Muscle of back (tissue), 11 donors: ENCODE measurements around the gene FBXO17. TPM values are rescaled to one million over a fixed set of nuclear protein-coding genes. Genes with fewer than 3 reads are reported as not detected.
"Not testable (repeated sequence)": the region's sequence is repeated elsewhere in the genome, so short reads cannot be mapped to it uniquely, and the experiment has no call there.

Source experiments
- DNase-seq, 3 donors: peaks; one replicate each; pipeline versions ENCODE4 v3.0.0 to v3.0.0-alpha.2; 2013
- polyA plus RNA-seq, 10 donors: library from polyadenylated mRNA; unstranded; fragments of 120-200 nt; gene quantifications; one replicate each; pipeline ENCODE4 v1.2.1, GENCODE V29; 2013; ENCODE audit not compliant: insufficient read length in 10 of 10

FBXO17 gene
- polyA plus RNA-seq, 10 donors: 20.9 to 32.8 (median 24.7) TPM

DNA sequence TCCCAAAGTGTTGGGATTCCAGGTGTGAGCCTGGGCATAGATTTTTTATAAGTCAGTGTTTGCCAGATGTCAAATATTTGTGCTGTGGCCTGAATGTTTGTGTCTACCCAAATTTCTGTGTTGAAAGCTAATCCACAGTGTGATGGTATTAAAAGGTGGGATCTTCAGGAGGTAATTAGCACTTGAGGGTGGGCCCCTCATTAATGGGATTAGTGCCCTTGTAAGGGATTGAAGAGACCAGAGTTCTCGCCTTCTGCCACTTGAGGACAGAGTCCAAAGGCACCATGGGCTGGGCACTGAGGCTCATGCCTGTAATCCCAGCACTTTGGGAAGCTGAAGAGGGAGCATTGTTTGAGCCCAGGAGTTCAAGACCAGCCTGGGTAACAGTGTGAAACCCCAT, 9.7 kb upstream of the FBXO17 start:
- DNase-seq: no peak

DNA sequence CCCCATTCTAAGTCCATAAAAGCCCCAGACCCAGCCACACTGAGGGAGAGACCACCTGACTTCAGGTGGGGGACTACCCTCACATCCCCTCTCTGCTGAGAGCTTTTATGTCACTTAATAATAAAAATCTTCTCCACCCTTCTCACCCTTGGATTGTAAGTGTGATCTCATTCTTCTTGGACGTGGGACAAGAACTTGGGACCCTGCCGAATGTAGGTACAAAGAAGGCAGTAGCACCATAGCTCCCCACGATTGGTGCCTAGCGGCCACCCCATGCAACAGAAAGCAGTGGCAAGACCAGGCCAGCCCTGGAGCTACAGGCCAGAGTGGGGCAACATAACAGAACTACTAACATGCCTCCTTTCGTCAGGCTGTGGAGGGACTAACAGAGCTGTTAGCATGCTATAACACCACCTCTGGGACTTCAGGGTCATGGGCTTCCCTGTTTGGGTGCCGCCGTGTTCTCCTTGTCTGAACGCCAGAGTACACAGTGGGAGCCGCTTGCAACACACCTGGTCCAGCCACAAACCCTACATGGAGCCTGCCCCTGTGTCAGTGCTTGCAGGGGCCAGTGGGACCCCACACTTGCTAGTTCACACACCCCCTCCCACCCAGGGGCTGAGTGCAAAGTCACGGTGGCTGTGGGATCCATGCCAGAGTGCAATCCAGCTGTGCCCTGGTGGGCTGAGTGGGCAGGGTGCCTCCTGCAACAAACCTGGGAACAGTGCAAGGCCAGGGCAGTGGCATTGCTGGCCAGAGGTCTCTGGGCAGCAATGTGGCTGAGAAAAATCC, 5.2 kb upstream of the FBXO17 start:
- no peak for DNase-seq

GRCh38 chr19:38979812-38980211, 4.3 kb upstream of the FBXO17 start:
- no peak for DNase-seq

DNA sequence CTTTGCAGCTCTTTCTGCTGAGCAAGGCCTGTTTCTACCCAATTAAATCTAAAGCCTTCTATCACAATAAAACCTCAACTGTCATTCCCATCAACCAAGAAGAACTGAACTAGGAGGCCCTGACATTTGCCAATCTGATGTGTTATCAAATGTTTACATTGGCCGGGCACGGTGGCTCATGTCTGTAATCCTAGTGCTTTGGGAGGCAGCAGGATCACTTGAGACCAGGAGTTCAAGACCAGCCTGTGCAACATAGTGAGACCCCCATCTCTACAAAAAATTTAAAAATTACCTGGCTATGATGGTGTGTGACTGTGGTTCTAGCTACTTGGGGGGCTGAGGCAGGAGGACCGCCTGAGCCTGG, 2.8 kb upstream of the FBXO17 start:
- no peak for DNase-seq

- DNase-seq: peak in 1 of 3 donors; percentile 16
Observed at GRCh38 chr19:38977445-38978325, 2.1 kb upstream of the FBXO17 start.

GRCh38 chr19:38975861-38976271, 324 bp upstream of the FBXO17 start:
- DNase-seq: peak in 2 of 3 donors; percentile 61 to 89

DNA sequence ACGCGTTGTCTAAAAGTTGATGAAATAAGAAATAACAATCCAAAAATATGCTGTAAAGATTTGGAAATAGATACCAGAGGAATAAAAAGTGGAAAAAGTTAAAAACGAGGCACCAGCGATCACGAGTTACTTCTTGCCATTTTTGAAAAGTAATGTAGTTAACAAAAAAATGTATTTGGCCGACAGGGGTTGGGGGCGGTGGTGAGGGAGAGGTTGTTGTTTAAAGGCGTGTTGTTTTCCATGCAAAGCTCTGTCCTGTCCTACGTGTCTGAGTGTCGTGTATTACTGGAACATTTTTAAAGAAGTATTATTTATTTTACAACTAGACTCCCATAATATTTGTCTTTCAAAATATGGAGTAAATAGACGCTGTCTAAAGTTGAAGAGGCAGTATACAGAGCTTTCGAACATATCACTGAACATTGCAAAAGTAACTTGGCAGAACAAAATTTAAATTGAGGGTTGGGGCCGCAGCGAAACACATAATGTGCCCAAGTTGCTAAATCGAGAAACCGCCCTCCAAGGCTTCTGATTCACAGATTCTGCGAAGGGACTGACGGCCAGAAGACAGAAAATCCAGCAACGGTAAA, 823 bp downstream of the FBXO17 start:
- DNase-seq: peak; percentile 43 to 80 (median 52)

DNA sequence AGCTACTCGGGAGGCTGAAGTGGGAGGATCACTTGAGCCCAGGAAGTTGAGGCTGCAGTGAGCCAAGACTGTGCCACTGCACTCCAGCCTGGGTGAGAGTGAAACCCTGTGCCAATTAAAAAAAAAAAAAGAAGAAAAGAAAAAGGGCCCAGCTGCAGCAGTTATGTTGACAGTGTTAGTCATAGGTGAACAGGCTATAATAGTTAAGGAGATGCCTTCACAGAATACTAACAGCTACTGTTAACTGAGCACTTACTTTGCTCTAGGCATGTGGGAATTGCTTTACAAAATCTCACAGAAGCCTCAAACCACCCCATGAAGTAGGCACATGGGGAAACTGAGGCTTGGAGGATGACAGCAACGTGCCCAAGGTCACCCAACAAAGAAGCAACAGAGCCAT, 3.9 kb downstream of the FBXO17 start:
- no peak for DNase-seq

DNA sequence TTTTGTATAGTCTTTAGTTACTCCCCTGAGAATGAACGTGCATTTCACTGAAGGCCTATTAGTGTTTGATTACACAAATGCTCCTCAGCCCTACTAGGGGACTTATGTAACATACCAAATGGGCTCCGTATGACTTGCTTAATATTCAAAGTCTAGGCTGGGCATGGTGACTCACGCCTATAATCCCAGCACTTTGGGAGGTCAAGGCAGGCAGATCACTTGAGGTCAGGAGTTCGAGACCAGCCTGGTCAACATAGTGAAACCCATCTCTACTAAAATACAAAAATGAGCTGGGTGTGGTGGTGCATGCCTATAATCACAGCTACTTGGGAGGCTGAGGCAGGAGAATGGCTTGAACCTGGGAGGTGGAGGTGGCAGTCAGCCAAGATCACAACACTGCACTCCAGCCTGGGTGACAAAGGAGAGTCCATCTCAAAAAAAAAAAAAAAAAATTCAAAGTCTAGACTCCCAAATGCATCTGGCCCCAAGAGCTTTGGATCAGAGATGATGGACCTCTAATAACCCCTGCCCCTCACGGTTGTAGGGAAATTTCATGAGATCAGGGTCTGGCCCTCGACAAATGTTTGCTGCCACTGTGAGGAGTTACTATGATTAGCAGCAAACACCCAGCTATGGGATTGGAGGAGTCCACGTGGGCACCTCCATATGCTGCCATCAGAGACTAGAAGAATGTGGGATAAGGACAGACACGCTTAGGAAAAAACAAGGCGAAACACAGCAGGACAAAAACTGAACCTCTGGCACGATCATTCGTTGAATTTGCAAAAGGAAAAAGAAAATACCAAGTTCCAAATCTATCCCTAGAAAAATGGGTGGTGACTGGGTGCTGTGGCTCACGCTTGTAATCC, 4.6 kb downstream of the FBXO17 start:
- no peak for DNase-seq

DNA sequence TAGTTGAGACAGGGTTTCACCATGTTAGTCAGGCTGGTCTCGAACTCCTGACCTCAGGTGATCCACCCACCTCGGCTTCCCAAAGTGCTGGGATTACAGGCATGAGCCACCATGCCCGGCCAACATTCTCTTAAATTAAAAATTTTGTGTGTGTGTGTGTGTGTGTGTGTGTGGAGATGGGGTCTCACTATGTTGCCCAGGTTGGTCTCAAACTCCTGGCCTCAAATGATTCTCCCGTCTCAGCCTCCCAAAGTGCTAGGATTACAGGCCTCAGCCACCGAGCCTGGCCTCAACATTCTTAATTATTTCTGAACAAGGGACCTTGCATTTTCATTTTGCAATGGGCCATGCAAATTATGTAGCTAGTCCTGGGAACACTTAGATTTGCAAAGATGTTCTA, 9.4 kb downstream of the FBXO17 start:
- not testable (repeated sequence) for DNase-seq

DNA sequence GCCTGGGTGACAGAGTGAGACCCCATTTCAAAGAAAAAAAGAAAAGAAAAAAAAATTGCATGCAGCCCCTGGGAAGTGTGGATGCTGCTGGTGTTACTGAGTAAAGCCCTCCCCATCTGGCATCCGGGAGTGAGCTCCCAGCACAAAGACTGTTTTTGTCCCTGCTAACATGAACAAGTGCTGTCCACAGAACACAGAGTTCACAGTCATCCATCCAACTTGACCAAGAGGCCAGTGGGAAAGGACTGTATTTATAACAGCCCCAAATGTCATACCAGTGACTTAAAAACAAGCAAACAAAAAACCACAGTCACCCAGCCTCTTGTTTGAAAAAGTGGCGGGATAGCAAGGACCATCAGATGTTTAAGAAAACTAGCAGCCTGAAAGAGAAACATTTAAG, 10.8 kb downstream of the FBXO17 start:
- no peak for DNase-seq

- no peak for DNase-seq
Observed at GRCh38 chr19:38959618-38960017, 15.9 kb downstream of the FBXO17 start.

DNA sequence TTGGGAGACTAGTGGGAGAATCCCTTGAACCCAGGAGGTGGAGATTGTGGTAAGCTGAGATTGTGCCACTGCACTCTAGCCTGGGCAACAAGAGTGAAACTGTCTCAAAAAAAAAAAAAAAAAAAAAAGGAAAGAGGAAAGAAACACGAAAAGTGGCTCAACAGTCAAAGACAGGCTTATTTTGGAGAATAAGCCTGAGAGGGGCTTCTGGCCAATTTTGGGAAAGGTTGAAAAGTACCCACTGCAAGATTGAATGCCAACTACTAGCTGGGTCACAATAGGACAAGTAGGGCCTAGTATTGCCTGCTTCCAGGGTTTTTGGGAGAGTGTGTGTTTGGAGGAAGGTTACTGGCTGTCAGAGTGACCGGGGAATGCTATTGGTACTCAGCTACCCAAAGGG, 17.2 kb downstream of the FBXO17 start:
- no peak for DNase-seq

- no peak for DNase-seq
Observed at GRCh38 chr19:38956264-38956663, 19.3 kb downstream of the FBXO17 start.

DNA sequence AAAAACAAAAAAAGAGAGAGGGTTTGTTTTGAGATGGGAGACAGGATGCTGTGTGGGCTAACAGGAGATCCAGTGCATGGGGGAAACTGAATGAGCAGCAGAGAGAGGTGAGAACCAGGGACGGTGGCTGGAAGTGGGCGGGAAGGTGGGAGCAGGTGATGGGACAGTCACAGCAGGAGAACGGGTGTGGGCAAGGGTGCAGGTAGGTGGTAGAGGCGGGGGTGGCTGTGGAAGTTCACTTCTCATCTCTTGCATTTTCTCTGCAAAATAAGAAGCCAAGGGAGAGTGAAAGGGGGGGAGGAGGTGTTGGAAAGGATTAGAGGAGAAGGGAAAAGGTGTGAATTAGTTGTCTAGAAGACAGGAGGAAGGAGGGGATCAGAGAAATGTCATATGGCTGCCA, 21.9 kb downstream of the FBXO17 start:
- DNase-seq: no peak

- no peak for DNase-seq
Observed at GRCh38 chr19:38952395-38953165, 23.0 kb downstream of the FBXO17 start.

DNA sequence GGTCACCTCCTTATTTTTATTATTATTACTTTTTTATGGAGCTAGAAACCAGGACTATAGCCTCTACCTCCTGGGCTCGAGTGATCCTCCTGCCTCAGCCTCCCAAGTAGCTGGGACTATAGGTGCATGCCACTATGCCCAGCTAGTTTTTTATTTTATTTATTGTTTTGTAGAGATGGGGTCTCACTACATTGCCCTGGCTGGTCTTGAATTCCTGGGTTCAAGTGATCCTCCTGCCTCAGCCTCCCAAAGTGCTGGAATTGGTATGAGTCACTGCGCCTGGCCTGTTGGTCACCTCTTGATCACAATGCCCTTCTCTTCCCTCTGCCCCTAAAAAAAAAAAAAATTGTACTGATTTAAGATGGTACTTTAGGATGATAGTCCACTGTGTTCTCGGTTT, 24.4 kb downstream of the FBXO17 start:
- no peak for DNase-seq

GRCh38 chr19:38949580-38950367, 25.8 kb downstream of the FBXO17 start:
- peak; percentile 69 to 91 (median 86) for DNase-seq

DNA sequence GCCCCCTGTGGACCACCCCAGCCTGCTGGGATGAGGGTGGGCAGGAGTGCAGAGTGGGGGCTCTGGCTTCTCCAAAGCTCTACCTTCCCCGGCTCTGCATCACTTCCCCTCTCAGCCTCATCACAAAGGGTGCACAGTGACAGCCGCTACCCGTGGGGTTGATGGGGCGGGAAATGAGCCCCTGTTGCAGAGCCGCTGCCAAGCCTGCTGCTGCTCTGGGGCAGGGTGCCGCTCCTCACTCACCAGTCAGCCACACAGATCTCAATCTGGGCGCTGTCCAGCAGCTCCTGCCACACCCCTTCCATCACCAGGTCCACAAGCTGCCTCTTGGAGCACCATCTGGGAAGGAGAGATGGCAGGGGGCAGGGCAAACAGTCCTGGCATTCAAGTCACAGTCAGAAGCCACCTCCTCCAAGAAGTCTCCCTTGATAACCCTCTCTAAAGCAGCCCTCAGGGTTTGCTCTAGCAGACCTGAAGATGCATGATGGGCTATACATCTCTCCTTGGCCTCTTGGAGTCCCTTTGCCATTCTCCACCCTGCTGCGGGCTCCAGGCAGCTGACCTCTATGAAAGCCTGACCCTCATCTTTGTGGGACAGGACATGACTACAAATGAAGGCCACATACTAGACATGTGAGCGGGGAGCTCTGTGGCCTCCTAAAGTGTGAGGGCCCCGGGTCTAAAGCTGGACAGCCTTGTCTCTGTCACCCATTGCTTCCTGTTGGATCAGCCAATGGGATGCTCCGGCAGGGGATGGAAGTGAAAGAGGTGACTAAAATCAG, 29.1 kb downstream of the FBXO17 start:
- DNase-seq: no peak
